Hypothalamus (tissue), 51 donors: ENCODE measurements around the gene TRPM5.
A peak's percentile ranks its signal among the peaks of the same experiment; 100 is the strongest.

Source experiments
- DNase-seq, 51 donors: peaks; one replicate each; lab custom pipeline; 2025; lab: John Stamatoyannopoulos, UW

The TRPM5 gene

GRCh38 chr11:2409611-2410468 lies 34.5 kb downstream of the TRPM5 start:
- no peak for DNase-seq

- DNase-seq: no peak
Measured at GRCh38 chr11:2409126-2409525, 35.2 kb downstream of the TRPM5 start.

- no peak for DNase-seq
Measured at GRCh38 chr11:2408671-2409070, 35.6 kb downstream of the TRPM5 start.

DNA sequence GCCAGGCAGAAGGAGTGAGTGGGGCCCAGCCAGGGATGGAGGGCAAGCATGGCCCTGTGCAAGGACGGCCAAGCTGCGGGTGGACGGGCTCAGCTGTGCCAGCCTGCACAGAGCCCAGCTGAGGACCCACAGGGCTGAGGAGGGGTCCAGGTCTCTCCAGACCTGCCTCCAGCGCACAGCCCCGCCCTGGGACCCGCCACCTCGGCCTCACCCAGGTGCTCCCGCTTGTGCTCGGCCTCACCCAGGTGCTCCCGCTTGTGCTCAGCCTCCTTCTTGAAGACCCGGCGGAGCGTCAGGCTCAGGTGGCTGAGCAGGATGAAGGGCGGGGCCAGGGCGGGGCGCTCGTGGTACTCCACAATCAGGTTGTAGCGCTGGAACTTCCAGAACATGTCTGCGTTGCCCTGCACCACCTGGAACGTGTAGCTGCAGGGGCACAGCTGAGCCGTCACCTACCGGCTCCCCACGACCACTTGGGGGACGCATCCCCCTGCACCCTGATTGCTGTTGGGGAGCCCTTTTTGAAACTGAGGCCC lies 37.4 kb downstream of the TRPM5 start:
- no peak for DNase-seq

- no peak for DNase-seq
Measured at GRCh38 chr11:2406451-2406850, 37.9 kb downstream of the TRPM5 start.

GRCh38 chr11:2404735-2405196 lies 39.5 kb downstream of the TRPM5 start:
- no peak for DNase-seq

- DNase-seq: no peak
Measured at GRCh38 chr11:2402890-2403645, 41.2 kb downstream of the TRPM5 start.

DNA sequence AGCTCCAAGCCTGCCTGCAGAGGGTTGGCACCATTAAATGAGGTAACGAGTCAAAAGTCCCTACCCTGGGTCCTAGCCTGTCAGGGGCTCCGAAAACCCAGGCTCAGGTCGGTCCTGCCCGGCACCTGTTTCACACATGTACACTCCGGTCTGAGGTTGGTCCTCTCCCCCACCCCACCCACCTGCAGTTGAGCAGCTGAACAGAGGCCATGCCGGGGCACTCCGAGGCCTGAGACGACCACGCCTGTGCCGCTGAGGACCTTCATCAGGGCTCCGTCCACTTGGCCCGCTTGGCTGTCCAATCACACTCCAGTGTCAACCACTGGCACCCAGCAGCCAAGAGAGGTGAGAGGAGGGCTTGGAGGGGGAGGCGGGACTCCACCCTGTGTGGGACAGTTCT lies 42.2 kb downstream of the TRPM5 start:
- no peak for DNase-seq

DNA sequence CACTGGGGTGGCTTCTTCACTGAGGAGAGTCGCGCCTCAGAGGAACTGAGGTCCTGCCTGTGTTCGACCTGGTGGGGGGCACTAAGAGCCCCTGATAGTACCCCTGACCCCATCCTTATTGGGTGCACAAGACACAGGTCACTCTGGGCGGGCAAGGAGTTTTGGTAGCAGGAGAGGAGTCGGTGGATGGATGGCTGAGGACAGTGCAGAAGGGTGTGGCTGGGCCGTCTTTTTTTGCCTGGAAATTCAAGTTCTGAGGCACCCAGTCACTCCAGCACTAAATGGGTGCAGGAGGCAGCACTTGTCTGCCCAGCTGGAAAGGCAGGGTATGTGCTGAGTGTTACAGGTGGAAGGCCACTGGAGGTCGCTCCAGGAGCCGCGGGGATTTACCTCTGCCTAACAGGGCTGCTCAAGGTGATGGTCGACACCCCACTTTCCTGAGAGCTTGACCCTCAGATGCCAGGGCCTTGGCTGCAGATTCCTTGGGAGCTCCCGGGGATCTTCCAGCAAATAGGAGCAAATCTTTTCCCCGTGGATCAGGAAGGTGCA lies 42.8 kb downstream of the TRPM5 start:
- no peak for DNase-seq

DNA sequence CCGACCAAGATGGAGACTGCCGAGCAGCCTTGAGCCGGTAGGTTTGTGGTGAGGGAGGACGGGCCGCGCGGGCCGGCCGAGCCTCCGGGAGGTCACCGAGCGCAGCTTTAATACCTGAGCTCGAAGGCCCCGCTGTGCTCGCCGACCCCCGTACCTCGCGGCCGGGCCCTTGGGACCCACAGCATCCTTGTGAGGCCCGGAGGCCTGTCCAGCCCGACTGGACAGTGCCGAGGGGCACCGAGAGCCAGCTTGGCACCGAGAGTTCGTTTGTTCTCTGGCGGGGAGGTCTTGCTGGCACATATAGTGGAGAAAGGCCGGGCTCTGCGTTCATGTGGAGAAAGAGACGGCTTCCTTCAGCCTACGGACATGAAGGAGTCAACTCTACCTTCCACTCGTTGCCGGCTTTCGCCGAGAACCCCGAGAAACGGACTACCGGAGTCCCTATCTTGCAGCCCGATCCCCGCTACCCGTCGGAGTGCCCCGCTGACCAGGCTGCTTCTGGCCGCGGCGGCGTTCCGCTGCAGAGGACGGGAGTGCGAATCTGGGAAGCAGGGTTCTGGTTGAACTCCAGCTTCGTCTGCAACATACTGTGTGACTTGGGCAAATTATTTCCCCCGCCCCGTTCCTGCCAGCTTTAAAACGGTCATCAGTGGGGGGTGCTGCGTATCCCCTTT lies 43.4 kb downstream of the TRPM5 start:
- DNase-seq: peak in 2 of 51 donors; percentile 42 to 57

DNA sequence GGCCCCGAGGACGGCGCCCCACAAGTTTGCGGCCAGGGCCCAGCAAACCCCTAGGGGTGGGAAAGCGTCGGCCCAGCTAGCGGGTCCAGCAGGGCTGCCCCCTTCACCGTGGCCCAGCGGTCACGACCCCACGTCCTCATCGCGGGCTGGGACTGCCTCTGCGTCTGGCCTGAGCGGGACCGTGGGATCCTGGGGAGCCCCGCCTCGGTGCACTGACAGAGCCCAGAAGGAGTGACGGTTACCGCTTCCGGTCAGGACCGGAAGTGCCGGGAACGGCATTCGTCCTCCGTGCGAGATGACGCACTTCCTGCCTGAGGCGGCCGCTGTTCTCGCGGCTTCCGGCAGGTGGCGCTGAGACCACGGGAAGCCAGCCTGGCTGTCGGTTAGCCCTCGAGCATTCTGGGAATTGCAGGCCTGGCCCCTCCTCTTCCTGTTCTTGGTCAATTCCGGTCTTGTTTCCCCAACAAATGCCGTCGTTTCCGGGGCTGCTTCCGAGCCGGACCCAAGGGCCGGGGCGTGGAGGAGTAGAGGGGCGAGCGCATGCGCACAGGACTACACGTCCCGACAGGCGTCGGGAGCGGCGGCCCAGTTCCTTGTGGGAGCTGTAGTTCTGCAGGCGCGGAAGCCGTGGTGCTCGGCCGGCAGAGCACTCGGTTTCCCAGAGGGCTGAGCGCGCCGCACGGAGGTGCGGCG lies 44.1 kb downstream of the TRPM5 start, which contains the start of gene TSSC4:
Gene TSSC4, plus strand, starts transcription at position 682 of the 693 bp plus-strand sequence. CDS start 1,884 bp downstream, outside the sequence.
- peak; percentile 95 to 100 (median 99) for DNase-seq

DNA sequence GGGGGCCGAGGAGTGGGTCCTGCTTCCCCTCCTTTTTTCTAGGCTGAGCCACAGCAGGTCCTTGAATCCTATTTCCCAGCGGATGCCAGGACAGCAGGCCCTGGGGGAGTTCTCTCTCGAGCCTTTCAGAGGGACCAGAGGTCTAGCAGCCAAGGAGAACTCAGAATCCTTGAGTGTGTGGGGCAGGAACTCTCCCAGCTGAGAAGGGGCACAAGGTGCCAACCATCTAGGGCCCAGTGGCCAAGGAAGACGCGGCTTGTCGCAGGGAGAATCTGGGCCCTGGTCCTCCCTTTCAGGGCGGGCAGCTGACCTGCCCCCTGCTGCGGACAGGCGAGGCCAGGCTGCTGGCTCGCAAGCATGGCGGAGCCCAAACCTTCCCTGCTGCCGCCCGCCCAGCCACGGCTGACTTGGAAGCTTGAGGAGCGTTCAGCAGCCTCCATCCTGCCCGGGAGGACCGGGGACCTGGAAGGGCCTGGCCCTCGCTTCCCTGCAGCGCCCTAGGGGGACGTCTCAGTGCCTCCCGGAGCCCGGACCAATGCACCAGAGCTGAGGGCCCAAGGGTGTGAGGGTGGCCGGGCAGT lies 44.7 kb downstream of the TRPM5 start:
- DNase-seq: peak in 6 of 51 donors; percentile 48 to 72 (median 59)

- no peak for DNase-seq
Measured at GRCh38 chr11:2398664-2399355, 45.5 kb downstream of the TRPM5 start.

DNA sequence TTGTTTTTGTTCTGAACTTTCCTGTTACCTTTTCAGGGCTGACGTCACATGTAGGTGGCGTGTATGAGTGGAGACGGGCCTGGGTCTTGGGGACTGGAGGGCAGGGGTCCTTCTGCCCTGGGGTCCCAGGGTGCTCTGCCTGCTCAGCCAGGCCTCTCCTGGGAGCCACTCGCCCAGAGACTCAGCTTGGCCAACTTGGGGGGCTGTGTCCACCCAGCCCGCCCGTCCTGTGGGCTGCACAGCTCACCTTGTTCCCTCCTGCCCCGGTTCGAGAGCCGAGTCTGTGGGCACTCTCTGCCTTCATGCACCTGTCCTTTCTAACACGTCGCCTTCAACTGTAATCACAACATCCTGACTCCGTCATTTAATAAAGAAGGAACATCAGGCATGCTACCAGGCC lies 47.3 kb downstream of the TRPM5 start:
- DNase-seq: no peak

DNA sequence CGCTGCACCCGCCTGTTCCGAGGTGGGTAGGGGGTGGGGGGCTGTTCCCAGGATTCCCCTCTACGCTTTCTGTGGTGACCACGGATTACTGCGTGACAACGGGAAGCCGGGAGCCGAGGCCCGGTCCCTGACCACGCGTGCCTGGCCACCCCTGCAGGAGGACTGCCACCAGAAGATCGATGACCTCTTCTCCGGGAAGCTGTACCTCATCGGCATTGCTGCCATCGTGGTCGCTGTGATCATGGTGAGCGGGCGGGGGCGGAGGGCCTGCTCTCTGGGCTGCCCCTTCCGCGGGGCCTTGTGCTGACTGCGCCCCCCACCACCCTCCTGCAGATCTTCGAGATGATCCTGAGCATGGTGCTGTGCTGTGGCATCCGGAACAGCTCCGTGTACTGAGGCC lies 47.8 kb downstream of the TRPM5 start:
- DNase-seq: no peak

DNA sequence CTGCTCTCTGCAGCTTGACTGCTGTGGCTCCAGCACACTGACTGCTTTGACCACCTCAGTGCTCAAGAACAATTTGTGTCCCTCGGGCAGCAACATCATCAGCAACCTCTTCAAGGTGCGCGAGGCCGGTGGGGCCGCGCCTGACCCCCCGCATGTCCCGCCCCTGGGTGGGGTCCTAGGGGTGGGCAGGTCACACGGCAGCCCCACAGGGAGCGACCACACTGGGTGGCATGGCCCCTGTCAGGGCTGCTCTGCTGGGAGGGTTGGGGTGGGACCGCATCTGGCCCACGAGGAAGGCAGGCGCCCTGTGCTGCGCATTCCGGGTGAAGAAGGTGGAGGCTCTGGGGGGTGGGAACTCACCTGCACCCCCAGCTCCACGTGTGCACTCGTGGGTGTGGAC lies 48.5 kb downstream of the TRPM5 start:
- DNase-seq: no peak

DNA sequence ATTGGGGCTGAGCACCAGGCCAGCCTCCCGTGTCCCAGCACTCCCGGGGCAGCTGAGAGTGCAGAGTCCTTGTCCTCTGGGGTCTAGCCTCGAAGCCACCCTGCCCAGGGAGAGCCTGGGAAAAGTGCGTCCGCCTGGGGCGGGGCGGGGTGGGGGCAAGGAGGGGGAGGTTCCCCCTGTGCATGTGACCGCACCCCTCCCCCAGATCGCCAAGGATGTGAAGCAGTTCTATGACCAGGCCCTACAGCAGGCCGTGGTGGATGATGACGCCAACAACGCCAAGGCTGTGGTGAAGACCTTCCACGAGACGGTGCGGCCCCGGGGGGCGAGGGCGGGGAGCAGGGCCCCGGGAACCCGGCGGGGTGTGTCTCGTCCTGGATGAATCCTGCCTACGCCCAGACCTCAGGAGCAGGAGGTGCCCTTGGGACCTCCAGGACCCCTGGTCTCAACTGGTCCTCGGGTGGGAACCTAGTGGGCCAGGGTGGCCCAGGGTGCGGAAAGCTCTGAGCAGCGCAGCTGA lies 49.0 kb downstream of the TRPM5 start:
- no peak for DNase-seq

DNA sequence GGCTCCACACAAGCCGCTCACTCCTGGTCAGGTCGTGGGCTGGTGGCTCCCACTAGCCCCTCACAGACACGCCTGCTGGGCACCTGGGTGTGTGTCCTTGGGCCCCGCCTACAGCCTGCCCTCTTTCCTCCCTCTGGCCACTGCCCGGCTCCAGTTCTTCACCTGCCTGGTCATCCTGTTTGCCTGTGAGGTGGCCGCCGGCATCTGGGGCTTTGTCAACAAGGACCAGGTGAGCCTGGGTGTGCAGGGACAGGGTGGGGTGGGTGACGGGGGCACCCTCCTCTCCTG lies 49.6 kb downstream of the TRPM5 start:
- no peak for DNase-seq
